ENCODE data around the gene STX8. TPM values are rescaled to one million over a fixed set of nuclear protein-coding genes. Genes with fewer than 3 reads are reported as not detected.

The STX8 gene
- total RNA-seq, 1 experiment from 2014 or later = 38.8 TPM

DNA sequence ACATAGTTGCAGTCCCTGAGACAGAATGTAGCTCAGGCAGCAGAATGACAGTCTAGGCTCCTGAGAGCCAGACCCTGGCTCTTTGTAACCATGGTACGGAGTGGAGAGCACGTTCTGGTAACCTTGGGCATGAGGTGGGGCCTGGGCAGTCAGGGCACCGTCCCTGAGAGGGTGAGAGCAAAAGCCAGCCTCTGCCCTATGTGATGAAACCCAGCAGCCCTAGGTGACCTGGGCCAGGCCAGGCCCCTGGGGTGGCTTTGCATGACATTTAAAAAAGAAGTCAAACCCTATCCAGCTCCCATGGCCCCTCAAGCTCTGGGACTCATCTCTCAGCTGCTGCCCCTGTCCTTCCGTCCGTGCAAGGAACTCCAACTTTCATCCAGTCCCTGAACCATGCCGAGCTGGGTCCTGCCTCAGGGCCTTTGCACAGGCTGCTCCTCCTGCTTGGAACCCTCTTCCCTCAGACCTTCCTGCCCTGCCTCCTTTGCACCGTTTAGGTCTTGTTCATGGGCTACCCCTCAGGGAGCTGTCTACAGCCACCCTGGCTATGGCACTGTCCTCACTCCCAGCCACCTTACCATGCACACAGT is 365.7 kb downstream of the STX8 start (continued):
- TF ChIP-seq, protein P1, sequence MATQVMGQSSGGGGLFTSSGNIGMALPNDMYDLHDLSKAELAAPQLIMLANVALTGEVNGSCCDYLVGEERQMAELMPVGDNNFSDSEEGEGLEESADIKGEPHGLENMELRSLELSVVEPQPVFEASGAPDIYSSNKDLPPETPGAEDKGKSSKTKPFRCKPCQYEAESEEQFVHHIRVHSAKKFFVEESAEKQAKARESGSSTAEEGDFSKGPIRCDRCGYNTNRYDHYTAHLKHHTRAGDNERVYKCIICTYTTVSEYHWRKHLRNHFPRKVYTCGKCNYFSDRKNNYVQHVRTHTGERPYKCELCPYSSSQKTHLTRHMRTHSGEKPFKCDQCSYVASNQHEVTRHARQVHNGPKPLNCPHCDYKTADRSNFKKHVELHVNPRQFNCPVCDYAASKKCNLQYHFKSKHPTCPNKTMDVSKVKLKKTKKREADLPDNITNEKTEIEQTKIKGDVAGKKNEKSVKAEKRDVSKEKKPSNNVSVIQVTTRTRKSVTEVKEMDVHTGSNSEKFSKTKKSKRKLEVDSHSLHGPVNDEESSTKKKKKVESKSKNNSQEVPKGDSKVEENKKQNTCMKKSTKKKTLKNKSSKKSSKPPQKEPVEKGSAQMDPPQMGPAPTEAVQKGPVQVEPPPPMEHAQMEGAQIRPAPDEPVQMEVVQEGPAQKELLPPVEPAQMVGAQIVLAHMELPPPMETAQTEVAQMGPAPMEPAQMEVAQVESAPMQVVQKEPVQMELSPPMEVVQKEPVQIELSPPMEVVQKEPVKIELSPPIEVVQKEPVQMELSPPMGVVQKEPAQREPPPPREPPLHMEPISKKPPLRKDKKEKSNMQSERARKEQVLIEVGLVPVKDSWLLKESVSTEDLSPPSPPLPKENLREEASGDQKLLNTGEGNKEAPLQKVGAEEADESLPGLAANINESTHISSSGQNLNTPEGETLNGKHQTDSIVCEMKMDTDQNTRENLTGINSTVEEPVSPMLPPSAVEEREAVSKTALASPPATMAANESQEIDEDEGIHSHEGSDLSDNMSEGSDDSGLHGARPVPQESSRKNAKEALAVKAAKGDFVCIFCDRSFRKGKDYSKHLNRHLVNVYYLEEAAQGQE (IDR thresholded peaks at IDR 0.05; ENCODE audit: low read depth) = no peak
- no peak for TF ChIP-seq SIN3A (IDR thresholded peaks at IDR 0.05; ENCODE audit: low read depth)
- no peak for TF ChIP-seq ZNF274 (IDR thresholded peaks at IDR 0.05; ENCODE audit: low read depth, low read length)
- no peak for TF ChIP-seq POLR2A (IDR thresholded peaks at IDR 0.05; ENCODE audit: borderline replicate concordance, extremely low read depth, insufficient read depth, insufficient read length)

DNA sequence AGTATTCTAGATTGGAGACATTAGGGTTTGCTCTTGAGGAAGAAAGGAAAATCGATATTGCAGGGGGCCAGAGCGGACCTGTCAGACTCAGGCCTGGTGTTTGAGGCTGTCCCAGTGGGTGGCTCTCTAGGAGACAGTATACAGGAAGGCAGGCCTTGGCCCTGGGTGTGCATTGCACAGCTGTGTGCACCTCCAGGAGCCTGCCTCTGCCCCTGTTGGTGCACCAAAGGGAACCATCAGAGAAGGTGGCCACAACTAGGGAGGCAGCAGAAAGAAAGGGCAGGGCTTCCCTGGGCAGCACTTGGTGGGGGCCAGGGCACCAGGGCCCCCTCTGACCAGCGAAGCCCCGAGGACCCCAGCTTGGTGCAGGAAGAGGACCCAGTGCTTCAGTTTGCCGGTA is 366.3 kb downstream of the STX8 start:
- no peaks in the 10 kb centered on the region for H3K4me1 ChIP-seq (ENCODE audit: control insufficient read depth in 1 of 2, insufficient read depth in 2 of 2, low read length in 2 of 2)
- H3K36me3 ChIP-seq (ENCODE audit: control insufficient read depth in 1 of 2, insufficient read depth in 2 of 2, low read length in 2 of 2) = no peaks in the 10 kb centered on the region
- ChIA-PET RAD21 (ENCODE audit: low non-redundant PET in 1 of 2, low total read pairs in 2 of 2, uncharacterized antibody in 2 of 2, unreplicated experiment in 2 of 2) (no interaction called here), POLR2A (no interaction called here), CTCF (no interaction called here)
- H3K9me3 ChIP-seq (ENCODE audit: control insufficient read depth in 1 of 2, insufficient read depth in 1 of 2, low read depth in 1 of 2, low read length in 2 of 2) = no peaks in the 10 kb centered on the region
- no peak overlapping the region for H2AFZ ChIP-seq (ENCODE audit: low read depth, low read length, poor library complexity, severe bottlenecking)
- H3K27ac ChIP-seq (ENCODE audit: low read depth, low read length) = no peak overlapping the region
- no peak for ATAC-seq
- no peak overlapping the region for H3K9ac ChIP-seq (ENCODE audit: low read length)
- no peak overlapping the region for H3K4me2 ChIP-seq (ENCODE audit: low read length)
- H3K4me3 ChIP-seq (replicated peaks in 1 of 2; ENCODE audit: low read depth in 1 of 2, low read length in 2 of 2) = no peak overlapping the region
- H4K20me1 ChIP-seq (ENCODE audit: insufficient read depth) = no peaks in the 10 kb centered on the region
- no peaks in the 10 kb centered on the region for H3K9me2 ChIP-seq (ENCODE audit: insufficient read depth)
- BruUV-seq (replicated peaks) = no TSS peak
- intact Hi-C loops (cut with micrococcal nuclease) = no loop called here
- DNase-seq (ENCODE audit: low read depth, low spot score) = no peak
- no peaks in the 10 kb centered on the region for H3K27me3 ChIP-seq (ENCODE audit: insufficient read depth, low read length)
- H3K79me2 ChIP-seq (ENCODE audit: insufficient read depth, low read length) = no peaks in the 10 kb centered on the region
- TF ChIP-seq EZH2phosphoT487 (IDR thresholded peaks at IDR 0.05; ENCODE audit: borderline replicate concordance) (no peak), SP1 (IDR thresholded peaks at IDR 0.05; ENCODE audit: low read depth) (no peak), TCF7L2 (IDR thresholded peaks at IDR 0.05; ENCODE audit: borderline replicate concordance, extremely low read depth, insufficient read depth, insufficient read length) (no peak), RAD21 (IDR thresholded peaks at IDR 0.05; ENCODE audit: low read depth) (no peak), FOSL1 (IDR thresholded peaks at IDR 0.05; ENCODE audit: low read depth) (no peak), POLR2AphosphoS5 (IDR thresholded peaks at IDR 0.05; ENCODE audit: low read depth, low read length) (no peak), POLR2A (IDR thresholded peaks at IDR 0.05; ENCODE audit: borderline replicate concordance, extremely low read depth, insufficient read depth, insufficient read length) (no peak), ZFX (IDR thresholded peaks at IDR 0.05) (no peak), EZH2 (IDR thresholded peaks at IDR 0.05) (no peak), YY1 (IDR thresholded peaks at IDR 0.05; ENCODE audit: extremely low read depth, insufficient replicate concordance, low read depth, low read length) (no peak), CBX3 (IDR thresholded peaks at IDR 0.05; ENCODE audit: low read depth) (no peak)
- TF ChIP-seq, protein P2, sequence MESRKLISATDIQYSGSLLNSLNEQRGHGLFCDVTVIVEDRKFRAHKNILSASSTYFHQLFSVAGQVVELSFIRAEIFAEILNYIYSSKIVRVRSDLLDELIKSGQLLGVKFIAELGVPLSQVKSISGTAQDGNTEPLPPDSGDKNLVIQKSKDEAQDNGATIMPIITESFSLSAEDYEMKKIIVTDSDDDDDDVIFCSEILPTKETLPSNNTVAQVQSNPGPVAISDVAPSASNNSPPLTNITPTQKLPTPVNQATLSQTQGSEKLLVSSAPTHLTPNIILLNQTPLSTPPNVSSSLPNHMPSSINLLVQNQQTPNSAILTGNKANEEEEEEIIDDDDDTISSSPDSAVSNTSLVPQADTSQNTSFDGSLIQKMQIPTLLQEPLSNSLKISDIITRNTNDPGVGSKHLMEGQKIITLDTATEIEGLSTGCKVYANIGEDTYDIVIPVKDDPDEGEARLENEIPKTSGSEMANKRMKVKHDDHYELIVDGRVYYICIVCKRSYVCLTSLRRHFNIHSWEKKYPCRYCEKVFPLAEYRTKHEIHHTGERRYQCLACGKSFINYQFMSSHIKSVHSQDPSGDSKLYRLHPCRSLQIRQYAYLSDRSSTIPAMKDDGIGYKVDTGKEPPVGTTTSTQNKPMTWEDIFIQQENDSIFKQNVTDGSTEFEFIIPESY (IDR thresholded peaks at IDR 0.05; ENCODE audit: extremely low read depth, insufficient replicate concordance, low read length) = no peak
- TF ChIP-seq, protein P1 (IDR thresholded peaks at IDR 0.05; ENCODE audit: low read depth) = no peak
- TF ChIP-seq, protein P3, sequence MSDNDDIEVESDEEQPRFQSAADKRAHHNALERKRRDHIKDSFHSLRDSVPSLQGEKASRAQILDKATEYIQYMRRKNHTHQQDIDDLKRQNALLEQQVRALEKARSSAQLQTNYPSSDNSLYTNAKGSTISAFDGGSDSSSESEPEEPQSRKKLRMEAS (IDR thresholded peaks at IDR 0.05) = no peak
